CD4-positive, alpha-beta T cell treated with Interleukin-15 for 1 hour (primary cell): ENCODE measurements around the gene PTPRM.

ENCODE experiments used
- DNase-seq: peaks from one replicate; pipeline ENCODE4 v3.0.0-alpha.2; 2020

Gene PTPRM

DNA sequence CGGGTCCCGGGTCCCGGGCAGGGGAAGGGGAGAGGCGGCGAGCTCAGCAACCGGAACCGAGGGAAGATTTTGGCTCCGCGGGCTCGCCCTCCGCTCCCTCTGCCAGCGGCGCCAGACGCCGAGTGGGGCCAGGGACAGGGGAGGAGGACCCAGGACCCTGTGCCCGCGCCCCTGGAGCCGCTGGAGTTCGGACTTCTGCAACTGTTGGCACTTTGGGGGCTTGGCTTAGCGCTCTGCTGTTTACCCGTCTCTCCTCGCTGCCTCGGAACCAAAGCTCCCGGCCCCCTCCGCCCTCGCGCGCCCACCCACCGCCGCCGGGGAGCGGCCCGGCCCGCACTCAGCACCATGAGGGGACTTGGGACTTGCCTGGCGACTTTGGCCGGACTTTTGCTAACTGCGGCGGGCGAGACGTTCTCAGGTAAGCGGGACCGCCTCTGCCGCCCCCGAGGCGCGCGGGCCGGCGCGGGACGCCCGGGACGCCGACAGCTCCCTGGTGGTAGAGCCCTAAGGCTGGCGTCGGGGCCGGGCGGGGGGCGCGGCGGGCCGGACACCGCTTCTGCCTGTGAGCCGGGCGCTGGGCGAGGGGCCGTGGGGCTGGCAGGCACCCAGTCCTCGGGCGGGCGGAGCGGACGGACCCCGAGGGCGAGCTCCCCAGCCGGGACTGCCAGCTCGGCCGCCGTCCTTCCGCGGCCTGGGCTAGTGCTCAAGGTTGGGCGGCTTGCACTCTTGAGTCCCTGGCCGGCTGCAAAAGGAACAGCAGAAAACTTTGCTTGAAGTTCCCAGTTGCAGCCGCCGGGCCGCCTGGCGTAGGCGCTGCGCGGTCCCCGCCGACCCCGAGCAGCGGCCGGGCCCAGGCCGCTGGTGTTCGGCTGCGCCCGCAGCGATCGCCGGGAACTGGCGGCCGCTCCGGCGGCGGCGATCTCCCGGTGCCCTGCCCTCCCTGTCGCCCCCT lies 634 bp downstream of the PTPRM start:
- no peak for DNase-seq

DNA sequence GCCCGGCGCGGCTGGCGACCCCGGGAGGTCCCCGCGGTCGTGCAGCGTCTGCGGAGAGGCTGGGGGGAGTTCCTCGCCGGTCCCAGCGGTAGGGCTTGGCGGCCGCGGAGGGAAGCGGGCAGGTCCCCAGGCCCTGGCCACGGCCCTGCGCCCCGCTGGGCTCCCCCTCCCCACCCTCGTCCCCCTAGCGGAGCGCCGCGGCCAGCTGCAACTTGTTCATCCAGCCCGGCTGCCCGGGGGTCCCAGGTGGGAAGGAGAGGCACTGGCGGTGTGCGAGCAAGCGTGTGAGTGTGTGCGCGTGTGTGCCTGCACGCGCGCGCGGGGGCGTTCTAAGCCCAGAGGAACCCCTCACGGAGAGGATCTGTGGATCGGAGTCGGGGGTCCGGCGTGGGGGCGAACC lies 1.3 kb downstream of the PTPRM start:
- no peak for DNase-seq

DNA sequence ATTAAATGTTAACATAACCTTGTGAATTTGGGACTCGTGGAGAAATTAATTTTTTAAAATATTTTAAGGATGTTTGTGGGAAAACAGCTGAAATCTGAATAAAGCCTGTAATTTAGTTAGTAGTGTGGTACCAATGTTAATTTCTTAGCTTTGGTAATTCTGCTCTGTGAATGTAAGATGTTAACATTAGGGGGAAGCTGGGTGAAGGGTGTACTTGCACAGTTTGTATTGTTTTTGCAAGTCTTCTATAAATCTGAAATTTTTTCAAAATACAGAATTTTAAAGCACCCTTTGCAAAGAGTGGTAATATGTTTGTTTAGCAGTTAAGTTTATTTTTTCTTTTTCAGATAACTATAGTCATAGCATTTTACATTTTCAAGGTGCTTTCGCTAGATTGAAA lies 4.5 kb downstream of the PTPRM start:
- DNase-seq: no peak

DNA sequence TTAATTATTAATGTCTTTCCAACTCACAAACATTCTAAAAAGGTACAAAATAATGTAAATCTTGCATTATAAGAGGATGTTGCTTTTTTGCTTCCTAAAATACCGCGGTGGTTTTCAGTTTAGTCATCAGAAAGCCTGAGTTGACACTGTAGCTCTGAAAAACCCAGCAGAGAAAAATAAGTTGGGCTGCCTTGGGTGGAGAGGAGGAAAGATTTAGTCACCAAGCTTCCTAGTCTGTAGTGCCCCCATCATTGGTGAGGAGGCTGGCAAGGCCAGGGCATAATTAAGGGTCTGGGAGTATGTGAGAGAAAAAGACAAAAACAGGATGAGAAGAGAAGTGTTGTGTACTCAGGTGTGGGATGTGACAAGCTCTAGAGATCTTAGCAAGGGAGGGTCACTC lies 5.7 kb downstream of the PTPRM start:
- DNase-seq: no peak

DNA sequence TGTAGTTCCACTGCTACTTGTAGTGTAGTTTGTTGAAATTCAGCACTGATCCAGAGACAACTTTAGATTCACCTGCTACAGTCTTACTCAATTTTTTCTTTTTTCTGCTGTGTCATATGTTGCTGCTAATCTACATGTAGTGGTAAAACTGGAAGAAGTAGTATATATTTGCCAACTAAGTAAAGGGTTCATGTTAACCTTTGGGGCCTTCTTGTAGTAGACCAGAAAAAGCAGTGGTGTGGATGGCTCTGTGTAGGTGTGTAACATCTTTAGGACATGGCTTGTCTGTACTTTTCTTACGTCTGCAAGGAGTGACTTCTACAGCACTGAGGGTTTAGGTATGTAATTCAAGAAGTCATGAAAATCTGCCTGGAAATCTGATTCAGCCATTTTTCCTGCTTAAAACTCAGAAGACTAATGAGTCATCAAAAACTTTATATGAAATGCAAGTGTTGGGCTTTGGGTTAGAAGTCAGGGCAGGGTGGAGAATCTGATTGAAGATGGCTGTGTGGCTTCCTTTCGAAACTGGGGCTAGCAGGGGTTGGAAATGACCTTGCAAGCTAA lies 8.4 kb downstream of the PTPRM start:
- DNase-seq: no peak

DNA sequence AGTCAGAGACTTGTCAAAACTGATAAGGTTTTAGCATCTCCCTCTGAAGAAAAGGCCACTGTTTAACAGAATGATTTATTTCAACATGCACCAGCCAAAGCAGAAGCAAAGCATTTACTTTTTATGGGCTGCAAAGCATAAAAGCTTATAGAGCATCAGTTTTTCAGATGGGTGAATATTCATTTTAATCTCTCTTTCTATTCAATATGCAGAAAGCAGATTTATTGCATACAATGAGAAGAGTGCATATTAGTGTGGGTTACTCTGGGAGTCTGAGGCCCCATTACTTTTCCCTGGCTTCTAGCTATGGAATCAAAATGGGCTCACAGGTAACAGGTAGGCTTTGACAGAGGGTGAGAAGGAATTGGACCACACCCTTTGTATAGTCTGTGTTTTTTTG lies 9.0 kb downstream of the PTPRM start:
- no peak for DNase-seq

DNA sequence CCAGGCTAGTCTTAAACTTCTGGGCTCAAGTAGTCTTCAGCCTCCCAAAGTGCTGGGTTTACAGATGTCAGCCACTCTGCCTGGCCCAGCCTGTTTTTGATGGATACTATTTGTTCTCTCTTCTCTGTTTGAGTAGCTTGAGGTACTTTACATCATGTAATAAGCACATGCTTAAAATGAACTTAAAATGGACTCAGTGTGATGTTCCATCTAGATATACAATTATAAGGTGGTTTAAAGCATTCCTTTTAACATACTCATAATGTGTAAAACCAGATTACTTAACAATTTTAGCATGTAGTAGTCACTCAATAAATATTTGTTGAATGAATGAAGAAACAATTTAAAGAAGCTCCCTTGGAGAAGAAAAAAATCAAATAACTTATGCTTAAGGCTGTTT lies 9.6 kb downstream of the PTPRM start:
- DNase-seq: no peak

DNA sequence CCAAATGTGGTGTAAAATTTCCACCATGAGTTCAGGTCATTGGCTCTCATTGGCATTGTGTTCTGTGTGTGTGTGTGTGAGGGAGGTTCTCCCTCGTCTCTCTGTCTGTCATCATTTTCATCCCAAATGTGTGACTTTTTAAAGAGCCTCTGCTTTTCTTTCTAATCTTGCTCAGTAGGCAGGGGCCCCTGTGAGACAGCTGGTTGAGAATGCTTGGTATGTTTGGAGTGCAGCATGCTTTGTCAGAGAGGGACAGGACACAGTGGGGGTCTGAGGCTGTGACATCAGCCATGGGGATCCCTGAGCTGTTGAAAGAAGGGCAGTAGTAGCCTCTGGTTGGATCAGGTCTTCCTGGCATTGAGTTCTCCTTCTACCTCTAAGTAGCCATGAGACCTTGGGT lies 10.6 kb downstream of the PTPRM start:
- no peak for DNase-seq

DNA sequence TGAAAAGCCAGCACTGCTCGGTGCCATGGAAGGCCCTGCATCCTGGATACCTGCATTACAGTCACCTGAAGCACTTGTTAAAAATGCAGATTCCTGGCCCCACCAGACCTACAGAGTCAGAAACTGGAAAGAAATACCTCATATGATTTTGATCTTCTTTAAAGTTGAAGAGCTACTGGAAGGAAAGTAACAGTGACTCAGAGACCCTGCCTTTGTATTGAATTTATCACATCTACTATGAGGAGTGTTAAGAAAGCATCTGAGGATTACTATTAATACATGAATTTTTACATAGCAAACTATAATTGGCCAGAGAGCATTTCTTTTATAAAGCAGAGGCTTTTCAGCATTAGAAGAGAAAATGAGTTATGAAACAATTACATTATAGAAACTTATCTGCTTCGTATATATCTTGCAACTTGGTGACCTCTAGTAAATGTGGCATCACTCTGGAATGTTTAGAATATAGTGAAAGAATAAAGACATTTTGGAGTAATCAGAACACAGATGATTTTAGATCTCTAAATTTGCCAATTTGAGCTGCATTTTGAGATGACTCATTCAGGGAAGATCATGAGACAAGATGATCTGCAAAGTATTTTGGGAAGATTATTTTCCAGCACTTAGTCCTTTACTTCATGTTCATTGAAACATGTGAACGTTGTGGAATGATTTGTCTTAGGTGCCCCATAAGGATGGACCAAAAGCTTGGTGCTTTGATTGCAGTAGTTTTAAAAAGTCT lies 12.2 kb downstream of the PTPRM start:
- no peak for DNase-seq

DNA sequence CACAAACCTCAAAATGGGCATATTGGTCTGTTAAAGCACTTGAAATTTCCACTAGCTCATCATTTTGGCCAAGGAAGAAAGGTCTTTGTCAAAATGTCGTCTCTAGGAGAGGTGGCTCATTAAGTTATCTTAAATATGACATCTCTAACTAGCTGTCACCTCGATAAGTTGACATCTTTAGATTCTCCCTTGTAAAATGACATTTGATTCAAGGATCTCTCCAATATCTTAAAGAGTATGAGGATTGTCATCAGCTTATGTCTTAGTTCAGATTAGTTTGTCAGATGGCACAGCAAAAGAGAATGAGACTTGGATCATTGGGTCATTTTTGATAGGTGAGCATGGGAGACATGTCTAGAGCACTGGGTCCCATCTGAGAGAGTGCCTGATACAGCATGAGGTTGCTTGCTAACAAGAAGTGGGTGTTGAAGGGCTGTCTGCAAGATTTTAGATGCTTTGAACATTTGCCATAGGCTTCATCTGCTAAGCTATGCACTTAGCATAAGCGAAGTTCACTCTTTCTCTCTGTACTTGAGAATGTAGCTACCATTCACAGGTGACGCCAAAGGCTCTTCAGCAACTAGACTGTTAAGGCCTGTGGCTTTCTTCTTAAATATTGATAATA lies 12.9 kb downstream of the PTPRM start:
- no peak for DNase-seq

DNA sequence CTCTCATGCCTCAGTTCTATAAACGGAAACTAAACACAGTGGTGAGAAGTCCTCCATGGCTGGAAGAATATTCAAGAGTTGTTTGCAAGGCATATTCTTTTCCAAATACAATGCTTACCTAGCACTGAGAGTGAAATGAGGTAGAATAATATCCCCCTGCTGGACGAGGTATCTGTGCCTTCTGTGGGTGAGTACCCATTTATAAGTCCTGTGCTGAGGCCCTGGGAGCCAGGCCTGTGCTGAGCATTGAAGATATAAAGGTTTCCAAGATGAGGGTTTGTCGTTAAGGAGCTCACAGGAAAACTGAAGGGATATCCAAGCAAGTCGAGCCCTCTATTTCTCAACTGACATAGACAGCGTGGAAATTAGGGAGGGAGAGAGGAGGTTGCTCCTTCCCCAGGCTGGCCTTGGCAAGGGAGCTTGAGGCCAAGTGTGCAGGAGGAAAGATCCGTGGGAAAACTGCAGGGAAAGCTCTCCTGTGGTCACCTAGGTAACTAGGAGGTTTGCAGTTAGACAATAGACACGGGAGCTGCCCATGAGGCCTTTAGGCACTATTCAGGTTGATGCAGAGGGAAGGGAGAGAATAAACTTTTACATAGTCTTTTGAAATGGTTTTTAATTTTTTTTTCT lies 17.6 kb downstream of the PTPRM start:
- DNase-seq: no peak

DNA sequence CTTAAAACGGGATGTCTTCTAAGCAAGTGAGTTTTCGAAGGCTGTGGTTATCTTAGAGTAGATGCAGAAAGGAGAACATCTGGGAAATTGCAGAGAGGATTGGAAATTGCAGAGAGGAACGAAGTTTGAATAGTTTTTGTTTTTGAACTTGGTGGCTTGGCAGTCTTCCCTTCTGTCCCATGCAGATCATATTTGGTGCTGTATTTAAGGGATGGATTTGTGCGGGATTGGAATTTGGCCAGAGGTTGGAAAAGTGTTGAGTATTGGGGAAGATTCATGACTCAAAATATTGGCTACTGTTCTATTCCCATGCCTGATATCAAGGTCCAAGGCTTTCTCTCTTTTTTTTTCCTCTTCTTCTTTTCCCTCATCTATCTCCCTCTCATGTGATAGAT lies 18.2 kb downstream of the PTPRM start:
- DNase-seq: no peak

DNA sequence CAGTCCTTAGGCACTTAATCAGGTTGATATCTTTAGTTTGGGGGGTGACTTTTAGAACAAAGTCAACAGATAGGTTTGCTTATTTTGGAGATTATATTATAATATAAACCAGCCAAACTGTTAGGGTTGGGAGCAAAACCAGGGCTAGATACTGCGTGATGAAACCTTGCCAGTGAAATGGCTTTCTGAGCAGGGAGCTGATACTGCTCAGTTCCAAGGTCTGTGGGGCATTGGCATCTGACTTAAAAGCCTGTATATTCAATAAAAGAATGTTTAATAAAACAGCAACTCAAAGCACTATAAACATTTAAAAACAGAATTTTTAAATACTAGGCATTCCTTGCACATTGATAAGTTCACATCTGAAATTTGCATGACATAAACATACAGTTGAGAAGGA lies 19.3 kb downstream of the PTPRM start:
- DNase-seq: no peak

DNA sequence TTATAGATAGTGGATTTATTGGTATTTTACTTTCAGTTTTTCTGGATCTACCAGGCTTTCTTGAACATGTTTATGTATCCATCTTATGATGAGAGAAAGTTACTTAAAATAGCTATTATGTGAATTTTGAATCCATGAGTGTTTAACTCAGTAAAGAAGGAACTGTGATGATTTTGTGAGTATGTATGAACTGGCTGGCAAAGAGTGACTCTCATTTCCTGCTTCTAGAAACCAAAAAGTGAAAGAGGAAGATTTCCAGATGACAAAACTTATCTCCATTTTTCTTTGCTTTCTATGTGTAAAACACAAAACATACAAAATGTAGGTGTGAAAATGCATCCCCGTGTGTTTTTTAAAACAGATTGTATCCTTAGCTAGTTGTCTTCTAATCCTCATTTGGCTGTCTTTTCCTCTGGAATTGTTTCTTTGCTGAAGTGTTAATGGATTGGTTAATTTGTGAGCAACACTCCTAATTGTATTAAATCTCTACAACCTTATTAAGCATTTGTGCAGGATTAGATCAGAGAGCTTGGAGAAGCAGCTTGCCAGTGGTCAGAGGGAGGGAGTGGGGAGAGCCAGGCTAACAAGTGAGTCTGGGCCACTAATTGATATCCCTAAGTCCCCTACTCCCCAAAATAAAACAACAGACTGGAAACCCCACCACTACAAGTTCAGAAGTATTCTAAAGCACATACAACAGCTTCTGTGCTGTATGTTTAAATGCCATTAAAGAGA lies 23.9 kb downstream of the PTPRM start:
- DNase-seq: no peak

DNA sequence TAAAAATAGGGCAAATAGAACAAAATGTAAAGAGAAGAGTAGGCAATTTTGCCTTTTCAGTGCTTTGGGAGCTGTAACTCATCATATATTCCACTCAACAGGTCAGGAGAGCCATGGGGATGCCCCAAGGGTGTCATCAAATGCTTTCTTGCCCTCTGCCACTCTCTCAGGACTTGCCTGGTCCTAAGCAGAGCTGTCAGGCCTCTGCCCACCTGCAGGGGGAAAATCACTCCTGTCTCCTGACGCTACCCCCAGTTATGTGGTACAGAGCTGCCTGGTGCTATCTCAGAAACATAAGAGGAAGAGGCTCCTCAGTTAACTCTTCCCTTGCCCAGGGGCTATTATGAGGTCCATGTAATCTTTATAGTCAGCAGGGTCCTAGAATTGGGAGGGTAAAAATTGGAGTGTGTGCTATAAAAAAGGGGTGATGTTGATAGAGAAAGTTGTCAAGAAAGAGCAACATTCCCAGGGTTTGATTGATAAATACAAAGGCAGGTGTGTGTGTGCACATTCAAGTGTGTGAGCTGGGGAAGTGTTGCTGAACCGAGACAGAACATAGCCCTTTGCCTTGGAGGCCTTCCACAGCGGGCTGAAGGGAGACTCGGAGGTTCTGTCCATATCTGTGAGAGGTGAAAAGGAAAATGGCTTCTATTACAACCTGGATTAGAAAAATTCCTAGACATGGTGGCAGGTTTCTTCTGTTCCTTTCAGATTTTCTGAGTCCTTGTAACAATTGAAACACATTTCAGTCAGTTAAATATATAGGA lies 25.4 kb downstream of the PTPRM start:
- no peak for DNase-seq

DNA sequence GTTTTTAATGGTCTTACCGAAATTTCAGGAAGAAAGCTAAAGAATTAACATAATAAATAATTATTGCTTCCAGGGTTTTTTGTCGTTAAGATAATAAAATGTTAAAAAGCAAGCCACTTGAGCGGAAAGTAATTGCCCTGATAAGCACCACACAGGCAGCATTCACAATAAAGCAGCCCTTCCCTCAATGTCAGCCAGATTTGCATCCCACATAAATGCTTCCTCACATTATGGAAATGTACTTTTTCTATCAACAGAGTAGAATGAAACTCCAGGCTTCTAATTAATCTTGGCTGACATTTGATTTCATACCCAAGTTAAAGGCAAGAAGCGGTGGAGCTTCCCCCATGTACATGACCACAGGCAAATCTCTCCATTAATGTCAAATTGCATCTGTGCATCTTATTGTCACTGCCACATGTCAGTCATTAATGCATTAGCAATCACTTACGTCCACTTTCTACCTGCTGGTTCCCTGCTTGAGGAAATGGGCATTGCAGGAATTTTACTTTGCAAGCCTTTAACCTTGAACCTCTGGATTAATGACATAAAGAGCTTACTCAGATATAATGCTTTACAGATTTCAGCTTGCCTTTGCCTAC lies 26.2 kb downstream of the PTPRM start:
- DNase-seq: no peak

DNA sequence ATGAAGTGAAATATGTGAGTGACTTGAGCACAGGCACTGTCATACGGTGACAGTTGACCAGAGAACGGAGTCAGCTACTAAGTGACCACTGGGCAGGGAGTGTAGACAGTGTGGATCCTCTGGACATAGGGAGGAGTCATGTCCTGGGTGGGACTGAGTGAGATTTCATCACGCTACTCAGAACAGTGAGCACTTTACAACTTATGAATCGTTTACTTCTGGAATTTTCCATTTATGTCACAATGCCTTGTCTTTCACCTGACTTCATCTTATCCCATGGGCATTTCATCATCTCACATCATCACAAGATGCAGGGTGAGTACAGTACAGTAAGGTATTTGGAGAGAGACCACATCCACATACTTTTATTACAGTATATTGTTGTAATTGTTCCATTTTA lies 29.0 kb downstream of the PTPRM start:
- no peak for DNase-seq

DNA sequence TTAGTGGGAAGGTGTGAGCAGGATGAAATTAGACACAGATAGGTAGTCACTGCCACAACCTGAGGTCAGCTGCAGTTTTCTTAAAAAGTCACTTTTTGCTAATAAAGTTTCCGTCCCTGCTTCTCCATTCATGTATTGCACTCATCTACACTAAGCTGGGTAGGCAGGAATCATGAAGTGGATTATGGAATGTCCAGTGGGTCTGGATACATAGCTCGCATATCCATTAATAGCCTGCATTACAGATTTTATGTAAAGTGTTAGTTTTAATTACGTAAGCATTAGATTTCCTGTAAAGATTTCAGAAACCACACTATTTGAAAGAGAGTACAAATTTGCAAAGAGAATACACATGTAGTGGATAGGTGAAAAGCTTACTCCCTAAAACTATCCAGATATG lies 30.4 kb downstream of the PTPRM start:
- DNase-seq: no peak

DNA sequence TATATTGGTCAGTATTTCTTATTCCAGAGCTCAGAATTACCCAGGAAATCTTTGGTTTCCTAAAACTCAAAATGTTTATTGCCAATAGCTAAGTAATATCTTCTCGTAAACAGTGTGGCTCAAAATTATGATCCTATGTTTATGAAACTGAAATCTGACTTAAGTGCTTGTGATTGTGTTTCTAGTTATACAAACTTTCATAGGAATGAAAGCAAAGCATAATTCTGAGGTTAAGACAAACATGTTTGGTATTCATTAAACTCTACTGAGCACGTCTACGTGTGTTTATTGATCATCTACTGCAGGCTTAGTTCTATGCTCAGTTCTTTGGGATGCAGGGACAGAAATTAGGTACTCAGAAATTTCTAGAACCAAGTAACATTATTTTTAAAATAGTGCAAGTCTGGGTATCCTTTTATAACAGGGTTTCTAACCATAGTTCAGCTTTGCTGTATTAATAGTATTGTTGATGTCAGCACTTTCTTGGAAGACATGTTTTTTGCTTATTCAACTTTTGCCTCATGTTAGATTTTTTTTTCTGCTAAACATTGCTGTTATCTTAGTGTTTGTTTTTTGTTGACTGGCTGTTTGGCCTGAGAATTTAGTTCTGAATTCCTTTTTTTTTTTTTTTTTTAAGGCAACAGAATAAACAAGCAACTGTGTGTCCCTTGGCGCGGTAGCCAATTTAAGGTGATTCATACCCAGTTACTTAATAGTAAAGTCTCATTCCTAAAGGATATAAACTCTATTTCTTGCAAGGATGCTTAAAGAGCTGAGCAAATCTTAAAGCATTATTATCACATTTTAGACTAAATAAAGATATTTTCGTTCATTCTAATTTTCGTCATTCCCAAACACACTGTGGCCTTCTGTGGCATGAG lies 31.3 kb downstream of the PTPRM start:
- no peak for DNase-seq

DNA sequence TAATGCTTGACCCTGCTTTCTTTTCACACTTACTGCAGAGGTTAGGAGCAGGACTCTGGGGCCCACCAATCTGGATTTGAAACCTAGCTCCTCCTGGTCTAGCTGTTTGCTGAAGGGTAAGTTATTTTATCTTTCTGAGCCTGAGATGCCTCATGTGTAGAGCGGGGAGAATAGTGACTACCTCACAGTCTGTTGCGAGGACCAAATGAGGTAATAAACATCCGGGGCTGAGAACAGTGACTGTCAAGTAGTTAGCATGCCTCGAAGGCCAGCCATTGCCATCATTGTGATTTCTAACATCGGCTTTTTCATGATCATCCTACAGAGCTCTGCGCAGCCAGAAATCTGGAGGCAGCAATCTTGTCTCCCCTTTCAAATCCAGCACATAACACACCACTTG lies 32.9 kb downstream of the PTPRM start:
- no peak for DNase-seq
